ENCODE measurements around the gene MCC. TPM values are rescaled to one million over a fixed set of nuclear protein-coding genes. Genes with fewer than 3 reads are reported as not detected.

The MCC gene
- total and polyA plus RNA-seq, 9 donors, result 29.8 to 262 (median 108) TPM

- Histone ChIP-seq H3K27me3 (no peaks in the 10 kb centered on the region), H3K4me1 (ENCODE audit: insufficient read depth) (peaks cover 4% of the 10 kb centered on the region), H3K27ac (no peak overlapping the region), H3K36me3 (no peaks in the 10 kb centered on the region), H3K4me3 (no peak overlapping the region), H3K9me3 (no peaks in the 10 kb centered on the region)
- intact Hi-C loops (cut with DNase I), result no loop called here
- TF ChIP-seq EP300 (IDR thresholded peaks at IDR 0.05) (no peak), POLR2A (IDR thresholded peaks at IDR 0.05) (no peak)
- WGBS, 3 donors, result 78 to 86% (median 80%) methylated on average over 5 of the region's 5 CpGs
- no peak for DNase-seq
Measured at GRCh38 chr5:113070901-113071300, 417.4 kb downstream of the MCC start.

GRCh38 chr5:113068559-113068958 lies 419.7 kb downstream of the MCC start:
- Histone ChIP-seq H3K4me1 (ENCODE audit: insufficient read depth) (peaks cover 4% of the 10 kb centered on the region), H3K9me3 (no peaks in the 10 kb centered on the region), H3K27me3 (no peaks in the 10 kb centered on the region), H3K4me3 (no peak overlapping the region), H3K27ac (no peak overlapping the region), H3K36me3 (no peaks in the 10 kb centered on the region)
- 74 to 91% (median 88%) methylated on average over 2 of the region's 2 CpGs for WGBS, 3 donors
- intact Hi-C loops (cut with DNase I), result no loop called here
- peak in 2 of 5 donors; percentile 5 to 15 for DNase-seq
- no peak for TF ChIP-seq CTCF (IDR thresholded peaks at IDR 0.05)
- no peak for TF ChIP-seq EP300 (IDR thresholded peaks at IDR 0.05)
- TF ChIP-seq POLR2A (IDR thresholded peaks at IDR 0.05), result no peak

GRCh38 chr5:113067635-113068344 lies 420.5 kb downstream of the MCC start:
- no peak overlapping the region for H3K4me3 ChIP-seq
- H3K27ac ChIP-seq, result no peak overlapping the region
- no peaks in the 10 kb centered on the region for H3K9me3 ChIP-seq
- TF ChIP-seq POLR2A (IDR thresholded peaks at IDR 0.05) (no peak), CTCF (IDR thresholded peaks at IDR 0.05) (no peak), EP300 (IDR thresholded peaks at IDR 0.05) (no peak)
- 61 to 89% (median 66%) methylated on average over 19 of the region's 19 CpGs for WGBS, 3 donors
- peak in 2 of 5 donors; percentile 2 to 13 for DNase-seq
- intact Hi-C loops (cut with DNase I), result no loop called here
- H3K27me3 ChIP-seq, result no peaks in the 10 kb centered on the region
- H3K4me1 ChIP-seq (ENCODE audit: insufficient read depth), result peaks cover 3% of the 10 kb centered on the region
- H3K36me3 ChIP-seq, result no peaks in the 10 kb centered on the region

GRCh38 chr5:113065626-113066025 lies 422.6 kb downstream of the MCC start:
- H3K36me3 ChIP-seq, result no peaks in the 10 kb centered on the region
- no peak for DNase-seq

More at GRCh38 chr5:113065626-113066025, 422.6 kb downstream of the MCC start:
- Histone ChIP-seq H3K4me3 (no peak overlapping the region), H3K27me3 (no peaks in the 10 kb centered on the region), H3K9me3 (no peaks in the 10 kb centered on the region), H3K4me1 (ENCODE audit: insufficient read depth) (no peaks in the 10 kb centered on the region), H3K27ac (no peak overlapping the region)
- intact Hi-C loops (cut with DNase I), result no loop called here
- TF ChIP-seq EP300 (IDR thresholded peaks at IDR 0.05) (no peak), POLR2A (IDR thresholded peaks at IDR 0.05) (no peak), CTCF (IDR thresholded peaks at IDR 0.05) (no peak)
- WGBS, 3 donors, result 95 to 98% (median 97%) methylated on average over 2 of the region's 2 CpGs

Measured in ovary (tissue), 9 donors.